ENCODE results near the gene CD86.

DNA sequence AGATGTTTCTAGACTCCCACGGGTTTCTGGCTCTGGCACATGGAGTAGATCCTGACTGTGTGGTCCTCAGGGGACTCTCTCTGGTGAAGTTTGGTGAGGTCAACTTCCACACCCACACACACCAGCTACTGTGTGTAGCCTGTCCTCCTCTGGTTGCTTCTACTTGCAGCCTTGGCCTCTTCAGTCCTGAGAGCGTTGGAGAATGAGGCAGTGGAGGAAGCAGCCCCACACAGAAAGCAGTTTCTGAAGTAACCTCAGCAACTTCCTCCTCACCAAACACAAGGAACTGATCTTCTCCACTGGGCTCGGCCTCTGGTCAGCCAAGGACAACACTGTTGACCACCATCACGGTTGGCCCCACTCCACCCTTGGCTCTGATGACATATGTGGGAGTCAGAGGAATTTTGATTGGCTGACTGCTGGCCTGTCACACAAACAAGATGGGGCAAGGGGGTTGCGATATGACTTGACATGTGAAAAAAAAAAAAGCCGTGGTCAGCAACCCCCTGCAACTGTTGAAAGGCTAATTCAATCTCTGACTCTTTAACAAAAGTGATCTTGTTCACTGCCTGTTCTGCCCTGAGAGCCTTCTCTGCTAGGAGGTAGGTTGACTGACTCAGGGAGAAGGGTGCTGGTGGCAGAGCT, 19.6 kb downstream of the CD86 start:
- TF ChIP-seq POLR2AphosphoS5 (IDR thresholded peaks at IDR 0.05; ENCODE audit: low read depth, low read length) (no peak), SIN3A (IDR thresholded peaks at IDR 0.05; ENCODE audit: borderline replicate concordance, insufficient read depth, low read depth, low read length) (no peak)
- TF ChIP-seq, protein P1, sequence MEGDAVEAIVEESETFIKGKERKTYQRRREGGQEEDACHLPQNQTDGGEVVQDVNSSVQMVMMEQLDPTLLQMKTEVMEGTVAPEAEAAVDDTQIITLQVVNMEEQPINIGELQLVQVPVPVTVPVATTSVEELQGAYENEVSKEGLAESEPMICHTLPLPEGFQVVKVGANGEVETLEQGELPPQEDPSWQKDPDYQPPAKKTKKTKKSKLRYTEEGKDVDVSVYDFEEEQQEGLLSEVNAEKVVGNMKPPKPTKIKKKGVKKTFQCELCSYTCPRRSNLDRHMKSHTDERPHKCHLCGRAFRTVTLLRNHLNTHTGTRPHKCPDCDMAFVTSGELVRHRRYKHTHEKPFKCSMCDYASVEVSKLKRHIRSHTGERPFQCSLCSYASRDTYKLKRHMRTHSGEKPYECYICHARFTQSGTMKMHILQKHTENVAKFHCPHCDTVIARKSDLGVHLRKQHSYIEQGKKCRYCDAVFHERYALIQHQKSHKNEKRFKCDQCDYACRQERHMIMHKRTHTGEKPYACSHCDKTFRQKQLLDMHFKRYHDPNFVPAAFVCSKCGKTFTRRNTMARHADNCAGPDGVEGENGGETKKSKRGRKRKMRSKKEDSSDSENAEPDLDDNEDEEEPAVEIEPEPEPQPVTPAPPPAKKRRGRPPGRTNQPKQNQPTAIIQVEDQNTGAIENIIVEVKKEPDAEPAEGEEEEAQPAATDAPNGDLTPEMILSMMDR (IDR thresholded peaks at IDR 0.05), result no peak
